Kidney capillary endothelial cell (primary cell): ENCODE results near the gene TRAF1.

ENCODE experiments used
- DNase-seq: peaks from one replicate; pipeline ENCODE4 v3.0.0-alpha.2; 2018; ENCODE audit warnings: low spot score

Gene TRAF1

GRCh38 chr9:120905315-120906164 lies 21.1 kb downstream of the TRAF1 start:
- no peak for DNase-seq

- DNase-seq, result no peak
These were observed 21.7 kb downstream of the TRAF1 start for GRCh38 chr9:120904978-120905301.

- DNase-seq, result no peak
These were observed 22.3 kb downstream of the TRAF1 start for GRCh38 chr9:120904061-120904977.

- DNase-seq, result no peak
These were observed 23.7 kb downstream of the TRAF1 start for GRCh38 chr9:120902569-120903535.

- DNase-seq, result no peak
These were observed 24.6 kb downstream of the TRAF1 start for GRCh38 chr9:120901755-120902568.

GRCh38 chr9:120900824-120901223 lies 25.8 kb downstream of the TRAF1 start:
- DNase-seq, result no peak

- DNase-seq, result no peak
These were observed 27.0 kb downstream of the TRAF1 start for GRCh38 chr9:120899490-120900068.

- DNase-seq, result no peak
These were observed 28.2 kb downstream of the TRAF1 start for GRCh38 chr9:120898396-120898795.

GRCh38 chr9:120895951-120896350 lies 30.6 kb downstream of the TRAF1 start:
- no peak for DNase-seq

GRCh38 chr9:120894321-120895148 lies 32.1 kb downstream of the TRAF1 start:
- DNase-seq, result no peak

- DNase-seq, result no peak
These were observed 32.8 kb downstream of the TRAF1 start for GRCh38 chr9:120893611-120894307.

- DNase-seq, result peak; percentile 85
These were observed 33.6 kb downstream of the TRAF1 start for GRCh38 chr9:120892748-120893610.

- DNase-seq, result no peak
These were observed 34.5 kb downstream of the TRAF1 start for GRCh38 chr9:120891884-120892747.

GRCh38 chr9:120891245-120891883 lies 35.2 kb downstream of the TRAF1 start:
- no peak for DNase-seq

GRCh38 chr9:120890320-120891244 lies 36.0 kb downstream of the TRAF1 start:
- DNase-seq, result no peak
